ENCODE measurements around the gene ARHGDIA. TPM values are rescaled to one million over a fixed set of nuclear protein-coding genes. Genes with fewer than 3 reads are reported as not detected.

The ARHGDIA gene
- total and polyA plus RNA-seq, 11 donors, result 81.4 to 296 (median 152) TPM

DNA sequence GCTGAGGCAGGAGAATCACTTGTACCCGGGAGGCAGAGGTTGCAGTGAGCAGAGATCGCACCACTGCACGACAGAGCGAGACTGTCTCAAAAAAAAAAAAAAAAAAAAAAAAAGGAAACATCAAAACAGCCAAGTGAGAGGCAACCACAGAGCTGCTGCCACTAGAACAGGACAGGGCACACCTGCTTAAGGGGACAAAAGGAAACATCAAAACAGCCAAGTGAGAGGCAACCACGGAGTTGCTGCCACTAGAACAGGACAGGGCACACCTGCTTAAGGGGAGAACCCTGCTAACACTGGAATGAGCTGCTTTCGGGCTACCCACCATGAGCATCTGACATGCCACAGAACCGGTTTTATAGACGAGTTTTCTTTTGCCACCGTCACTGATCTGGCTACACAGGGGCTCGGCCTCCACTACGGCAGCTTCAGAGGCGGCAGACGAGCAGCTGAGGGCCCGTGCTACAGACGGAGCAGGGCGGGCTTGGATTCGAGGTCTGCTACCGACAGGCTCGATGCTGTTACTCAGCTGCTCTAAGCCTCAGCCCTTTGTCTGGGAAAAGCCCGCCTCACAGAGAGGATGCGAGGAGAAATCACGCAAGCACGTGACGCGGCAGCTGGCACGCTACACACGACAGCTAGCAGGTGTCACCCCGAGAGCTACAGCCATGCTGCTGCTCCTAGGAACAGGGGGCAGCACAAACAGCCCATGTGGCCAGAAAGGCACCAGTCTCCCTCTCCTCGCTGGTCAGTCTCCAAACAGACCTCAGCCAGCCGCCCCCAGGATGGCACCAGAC lies 12.8 kb downstream of the ARHGDIA start:
- DNase-seq (no peak), ATAC-seq (no peak)
- Histone ChIP-seq H3K4me1 (peaks cover 11 to 59% (median 44%) of the 10 kb centered on the region in 12 donors), H3K27ac (no peak overlapping the region), H3K4me3 (peak overlapping the region in 8 of 12 donors; percentile 81 to 99 (median 91)), H3K9me3 (no peaks in the 10 kb centered on the region), H3K27me3 (no peaks in the 10 kb centered on the region), H3K36me3 (peaks cover 0 to 66% (median 50%) of the 10 kb centered on the region in 9 donors)
- intact Hi-C loops (cut with DNase I), result loop anchor here in 1 of 10 donors (5.0 kb wide), 1 partner anchor 36 kb away; no protein-coding TSS in a partner anchor
- 79 to 89% (median 86%) methylated on average over 15 to 30 of the region's 30 CpGs for WGBS, 4 donors
- no peak for TF ChIP-seq POLR2A (IDR thresholded peaks at IDR 0.05)
- TF ChIP-seq, protein P1, sequence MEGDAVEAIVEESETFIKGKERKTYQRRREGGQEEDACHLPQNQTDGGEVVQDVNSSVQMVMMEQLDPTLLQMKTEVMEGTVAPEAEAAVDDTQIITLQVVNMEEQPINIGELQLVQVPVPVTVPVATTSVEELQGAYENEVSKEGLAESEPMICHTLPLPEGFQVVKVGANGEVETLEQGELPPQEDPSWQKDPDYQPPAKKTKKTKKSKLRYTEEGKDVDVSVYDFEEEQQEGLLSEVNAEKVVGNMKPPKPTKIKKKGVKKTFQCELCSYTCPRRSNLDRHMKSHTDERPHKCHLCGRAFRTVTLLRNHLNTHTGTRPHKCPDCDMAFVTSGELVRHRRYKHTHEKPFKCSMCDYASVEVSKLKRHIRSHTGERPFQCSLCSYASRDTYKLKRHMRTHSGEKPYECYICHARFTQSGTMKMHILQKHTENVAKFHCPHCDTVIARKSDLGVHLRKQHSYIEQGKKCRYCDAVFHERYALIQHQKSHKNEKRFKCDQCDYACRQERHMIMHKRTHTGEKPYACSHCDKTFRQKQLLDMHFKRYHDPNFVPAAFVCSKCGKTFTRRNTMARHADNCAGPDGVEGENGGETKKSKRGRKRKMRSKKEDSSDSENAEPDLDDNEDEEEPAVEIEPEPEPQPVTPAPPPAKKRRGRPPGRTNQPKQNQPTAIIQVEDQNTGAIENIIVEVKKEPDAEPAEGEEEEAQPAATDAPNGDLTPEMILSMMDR (IDR thresholded peaks at IDR 0.05), result no peak

DNA sequence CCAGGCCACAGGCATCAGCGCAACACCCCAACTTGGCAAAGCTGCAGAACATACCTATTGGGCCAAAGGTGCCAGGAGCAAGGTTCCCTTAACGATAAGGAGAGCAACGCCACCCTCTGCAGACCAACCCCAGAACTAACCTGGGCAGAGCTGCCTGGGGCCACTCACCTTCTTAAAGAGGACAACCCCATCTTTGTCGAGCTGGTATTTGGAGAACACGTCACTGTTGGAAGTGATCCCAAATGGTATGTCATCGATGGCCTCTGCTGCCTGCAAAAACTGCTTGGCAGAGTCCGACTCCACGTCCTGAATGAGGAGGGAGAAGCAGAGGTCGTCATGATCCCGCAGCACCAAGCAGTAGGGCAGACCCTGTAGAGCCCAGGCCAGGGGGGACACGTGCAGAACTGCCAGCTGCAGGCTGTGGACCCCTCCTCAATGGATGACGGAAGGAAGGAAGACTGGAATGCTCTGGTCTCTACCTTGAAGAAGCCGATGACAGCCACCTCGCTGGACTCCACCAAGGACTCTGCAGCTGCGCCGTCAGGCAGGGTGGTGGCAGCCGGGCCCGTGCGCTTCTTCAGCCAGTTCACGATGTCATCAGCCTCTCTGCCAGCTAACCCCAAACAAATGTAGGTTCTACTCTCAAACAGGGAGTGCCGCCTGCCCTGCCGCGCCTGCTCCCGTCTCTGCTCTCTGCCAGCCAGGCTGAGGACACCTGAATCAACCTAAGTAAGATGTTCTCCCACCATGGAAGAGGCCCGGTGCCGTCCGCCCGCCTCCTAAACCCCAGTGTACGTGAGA lies 16.0 kb downstream of the ARHGDIA start:
- peaks cover 11 to 40% (median 27%) of the 10 kb centered on the region in 12 donors for H3K4me1 ChIP-seq
- no peaks in the 10 kb centered on the region for H3K9me3 ChIP-seq
- no peaks in the 10 kb centered on the region for H3K27me3 ChIP-seq
- H3K36me3 ChIP-seq, result peaks cover 0 to 89% (median 81%) of the 10 kb centered on the region in 9 donors
- TF ChIP-seq, protein P1 (IDR thresholded peaks at IDR 0.05), result no peak
- no peak for TF ChIP-seq POLR2A (IDR thresholded peaks at IDR 0.05)
- intact Hi-C loops (cut with DNase I), result loop anchor here in 1 of 10 donors (5.0 kb wide), 1 partner anchor 33 kb away; no protein-coding TSS in a partner anchor
- 71 to 72% (median 71%) methylated on average over 26 to 29 of the region's 29 CpGs for WGBS, 4 donors
- H3K27ac ChIP-seq, result peak overlapping the region in 3 of 12 donors; percentile 2 to 22 (median 13)
- ATAC-seq (peak; percentile 17 to 58 (median 27)), DNase-seq (no peak)
- H3K4me3 ChIP-seq, result no peak overlapping the region

DNA sequence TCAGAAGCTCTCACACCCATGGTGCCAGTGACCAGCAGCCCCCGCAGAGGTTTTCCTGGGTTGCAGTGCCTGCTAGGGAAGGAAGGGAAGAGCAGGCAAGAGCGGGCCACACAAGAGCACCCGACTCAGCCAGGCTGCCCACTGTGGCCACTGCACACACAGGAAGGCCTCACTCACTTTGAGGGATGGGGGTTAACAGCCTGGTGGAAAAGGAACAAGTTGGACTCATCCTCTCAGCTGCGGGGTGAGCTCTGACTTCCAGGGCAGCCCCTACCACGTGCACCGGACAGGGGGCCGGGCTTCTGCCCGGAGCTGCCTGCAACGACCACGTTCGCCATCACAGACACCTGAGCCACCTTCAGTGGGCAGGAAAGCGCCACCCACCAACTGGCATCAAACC lies 18.9 kb downstream of the ARHGDIA start:
- H3K27me3 ChIP-seq, result no peaks in the 10 kb centered on the region
- WGBS, 4 donors, result 88 to 94% (median 93%) methylated on average over 12 of the region's 12 CpGs
- H3K27ac ChIP-seq, result no peak overlapping the region
- ATAC-seq, result no peak
- H3K9me3 ChIP-seq, result no peaks in the 10 kb centered on the region
- H3K4me1 ChIP-seq, result peaks cover 0 to 15% (median 8%) of the 10 kb centered on the region in 12 donors
- peaks cover 0 to 98% (median 94%) of the 10 kb centered on the region in 9 donors for H3K36me3 ChIP-seq
- DNase-seq, result no peak
- intact Hi-C loops (cut with DNase I), result no loop called here
- no peak overlapping the region for H3K4me3 ChIP-seq
- no peak for TF ChIP-seq POLR2A (IDR thresholded peaks at IDR 0.05)
- TF ChIP-seq, protein P1 (IDR thresholded peaks at IDR 0.05), result no peak

DNA sequence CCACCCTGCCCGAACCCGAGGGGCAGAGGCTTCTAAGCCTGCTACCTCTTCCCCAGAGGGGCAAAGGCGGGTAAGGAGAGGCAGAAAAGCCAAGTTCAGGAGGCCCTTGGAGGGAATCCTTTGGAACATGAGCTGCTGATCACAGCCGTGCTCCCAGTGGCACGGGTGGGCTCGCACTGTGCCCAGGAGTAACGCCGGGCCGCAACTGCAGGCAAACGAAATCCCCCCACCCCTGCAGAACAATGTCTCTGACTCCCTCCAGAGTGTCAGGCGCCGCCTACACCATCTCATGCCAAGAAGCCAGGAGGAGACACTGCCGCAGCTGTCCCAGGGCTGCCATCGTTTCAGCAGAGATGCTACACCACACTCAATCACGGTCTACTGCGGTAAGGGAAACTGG lies 19.7 kb downstream of the ARHGDIA start:
- no peak overlapping the region for H3K4me3 ChIP-seq
- H3K27ac ChIP-seq, result no peak overlapping the region
- H3K4me1 ChIP-seq, result peaks cover 0 to 15% (median 6%) of the 10 kb centered on the region in 12 donors
- no peaks in the 10 kb centered on the region for H3K27me3 ChIP-seq
- ATAC-seq, result no peak
- no peak for DNase-seq
- 94 to 97% (median 94%) methylated on average over 16 of the region's 16 CpGs for WGBS, 4 donors
- TF ChIP-seq, protein P1 (IDR thresholded peaks at IDR 0.05), result no peak
- TF ChIP-seq POLR2A (IDR thresholded peaks at IDR 0.05), result no peak
- no peaks in the 10 kb centered on the region for H3K9me3 ChIP-seq
- H3K36me3 ChIP-seq, result peaks cover 0 to 100% (median 95%) of the 10 kb centered on the region in 9 donors
- intact Hi-C loops (cut with DNase I), result no loop called here

Measured in heart left ventricle (tissue), 16 donors.